ENCODE data around the gene TRIM5.

Gene TRIM5

GRCh38 chr11:5621580-5621979 lies 63.3 kb downstream of the TRIM5 start:
- DNase-seq = no peak

DNA sequence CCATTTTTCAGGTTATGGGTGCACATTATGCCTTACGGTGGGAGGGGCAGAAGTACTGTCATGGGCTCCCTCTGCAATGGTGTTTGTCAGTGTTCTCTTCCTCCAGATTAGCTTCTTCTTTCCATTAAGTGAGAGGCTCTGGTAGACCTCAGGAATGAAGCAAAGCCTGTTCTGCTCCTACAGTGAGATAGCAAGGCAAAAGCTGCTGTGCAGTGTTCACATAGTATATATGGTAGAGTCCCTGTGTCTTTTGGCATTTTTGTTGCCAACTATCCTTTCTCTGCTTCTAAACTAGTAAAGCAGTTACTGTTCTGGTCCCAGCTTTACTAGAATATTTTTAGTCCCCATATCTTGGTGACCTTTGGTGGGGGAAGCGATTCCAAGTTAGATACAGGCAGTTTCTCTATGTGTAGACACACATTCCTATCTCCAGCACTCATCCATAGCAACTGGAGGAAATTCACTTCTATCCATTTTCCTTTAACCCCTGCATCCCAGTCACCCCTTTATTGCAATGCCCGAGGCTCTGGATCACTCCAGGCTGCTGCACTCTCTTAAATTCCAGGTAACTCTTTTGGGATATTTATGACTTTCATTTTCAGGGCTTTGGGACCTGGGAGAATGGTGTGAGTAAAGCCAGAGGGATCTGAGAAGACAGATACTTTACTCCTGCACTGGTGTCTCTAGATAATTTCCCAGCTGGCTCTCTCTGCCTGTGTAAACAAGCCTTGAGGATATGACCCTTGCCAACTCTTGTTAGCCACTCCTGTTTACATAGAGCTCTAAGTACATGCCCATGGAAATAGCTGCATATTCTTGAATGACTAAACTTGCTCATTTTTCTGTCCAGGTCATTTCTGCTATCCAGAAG lies 64.0 kb downstream of the TRIM5 start:
- peak in 1 of 2 experiments; percentile 3 for DNase-seq

DNA sequence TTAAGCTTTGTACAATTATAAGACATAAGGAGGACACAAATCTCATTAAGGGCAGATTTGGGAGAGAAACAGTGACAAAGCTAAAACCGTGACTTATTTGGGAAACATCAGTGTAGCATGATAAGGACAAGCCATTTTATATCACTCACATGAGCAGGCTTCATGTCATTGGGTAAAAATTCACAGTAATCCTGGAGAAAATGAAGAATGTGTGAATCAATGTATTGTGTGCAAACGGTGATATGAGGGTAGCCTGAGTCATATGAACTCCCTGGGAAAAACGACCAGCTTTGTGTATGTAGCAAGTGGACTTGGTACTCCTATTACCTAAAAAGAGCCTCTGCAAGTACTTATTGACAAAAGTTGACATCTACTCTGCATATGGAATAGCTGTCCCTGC lies 66.1 kb downstream of the TRIM5 start:
- no peak for DNase-seq
